Occipital lobe (tissue), 2 donors: ENCODE measurements around the gene CCR4. TPM values are rescaled to one million over a fixed set of nuclear protein-coding genes. Genes with fewer than 3 reads are reported as not detected.
"Not testable (repeated sequence)": the region's sequence is repeated elsewhere in the genome, so short reads cannot be mapped to it uniquely, and the experiment has no call there.

Source experiments
- DNase-seq: peaks from one replicate; lab custom pipeline; 2025; lab: John Stamatoyannopoulos, UW
- total RNA-seq: library from RNA; depleted of rRNA; stranded (reverse); fragments of >200 nt; gene quantifications from one replicate; pipeline ENCODE4 v1.2.3, GENCODE V29; 2014

CCR4 gene
- total RNA-seq, 1 donor from 2014 or later, result not detected

GRCh38 chr3:32978331-32978730, 26.9 kb downstream of the CCR4 start:
- no peak for DNase-seq

GRCh38 chr3:32983124-32983523, 31.7 kb downstream of the CCR4 start:
- no peak for DNase-seq

- DNase-seq, result not testable (repeated sequence)
These were observed 33.5 kb downstream of the CCR4 start for GRCh38 chr3:32984918-32985317.

- DNase-seq, result no peak
These were observed 37.7 kb downstream of the CCR4 start for GRCh38 chr3:32989171-32989570.

- DNase-seq, result no peak
These were observed 38.7 kb downstream of the CCR4 start for GRCh38 chr3:32990116-32990515.

- DNase-seq, result no peak
These were observed 40.3 kb downstream of the CCR4 start for GRCh38 chr3:32991781-32992180.

- no peak for DNase-seq
These were observed 40.9 kb downstream of the CCR4 start for GRCh38 chr3:32992310-32992686.

GRCh38 chr3:32994045-32994444, 42.6 kb downstream of the CCR4 start:
- no peak for DNase-seq

- no peak for DNase-seq
These were observed 43.7 kb downstream of the CCR4 start for GRCh38 chr3:32995098-32995497.

GRCh38 chr3:32996048-32996754, 44.8 kb downstream of the CCR4 start:
- no peak for DNase-seq

GRCh38 chr3:32996755-32997091, 45.3 kb downstream of the CCR4 start:
- no peak for DNase-seq

- DNase-seq, result no peak
These were observed 47.4 kb downstream of the CCR4 start for GRCh38 chr3:32998631-32999451.

GRCh38 chr3:33000691-33001385, 49.4 kb downstream of the CCR4 start:
- DNase-seq, result no peak

GRCh38 chr3:33001889-33002288, 50.4 kb downstream of the CCR4 start:
- no peak for DNase-seq

- DNase-seq, result no peak
These were observed 51.9 kb downstream of the CCR4 start for GRCh38 chr3:33003308-33003707.

- no peak for DNase-seq
These were observed 52.8 kb downstream of the CCR4 start for GRCh38 chr3:33004205-33004604.

GRCh38 chr3:33004961-33005360, 53.5 kb downstream of the CCR4 start:
- DNase-seq, result no peak

Other genes starting within 250 kb of the CCR4 start
- 2.5 TPM for gene TRIM71, start 133.6 kb upstream of the CCR4 start, total RNA-seq
- gene GLB1, start 145.5 kb downstream of the CCR4 start, total RNA-seq, result 15.9 TPM
- 5.6 TPM for gene TMPPE, start 145.5 kb downstream of the CCR4 start, total RNA-seq
- 18.2 TPM for gene CRTAP, start 162.4 kb downstream of the CCR4 start, total RNA-seq